ENCODE data around the gene SMAD5. TPM values are rescaled to one million over a fixed set of nuclear protein-coding genes. Genes with fewer than 3 reads are reported as not detected.

SMAD5 gene
- total RNA-seq, 6 donors from 2014 or later, result 14.6 to 54.3 (median 45.1) TPM

DNA sequence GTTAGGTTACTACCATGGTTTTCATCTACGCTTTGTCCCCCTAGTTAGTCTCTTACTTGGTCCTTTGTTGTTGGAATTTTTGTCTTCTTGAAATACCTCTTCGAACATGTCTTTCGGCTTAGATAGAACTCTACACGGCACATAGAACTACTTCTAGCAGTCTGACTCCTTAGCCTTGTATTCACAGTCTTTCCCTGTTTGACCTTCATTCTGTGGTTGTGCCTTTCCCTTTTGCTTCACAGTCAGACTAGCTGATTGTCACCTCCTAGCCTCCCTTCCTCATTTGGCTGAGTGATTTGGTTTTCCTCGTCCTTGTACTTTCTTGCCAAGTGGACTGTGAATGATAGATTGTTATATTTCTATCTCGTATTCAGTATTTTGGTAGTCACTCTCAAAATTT is 10.7 kb downstream of the SMAD5 start:
- peaks cover 13 to 45% (median 25%) of the 10 kb centered on the region in 4 donors for H3K4me1 ChIP-seq
- no peak for ATAC-seq (ENCODE audit: low FRiP score in 2 of 2)
- no peak overlapping the region for H3K4me3 ChIP-seq
- H3K9me3 ChIP-seq, result no peaks in the 10 kb centered on the region
- WGBS, 2 donors, result 84 to 86% methylated on average over 6 of the region's 6 CpGs
- DNase-seq, result no peak
- H3K27me3 ChIP-seq, result no peaks in the 10 kb centered on the region
- H3K36me3 ChIP-seq, result no peaks in the 10 kb centered on the region
- TF ChIP-seq EP300 (IDR thresholded peaks at IDR 0.05) (no peak), POLR2A (IDR thresholded peaks at IDR 0.05) (no peak), POLR2AphosphoS5 (IDR thresholded peaks at IDR 0.05) (no peak)
- TF ChIP-seq, protein P1, sequence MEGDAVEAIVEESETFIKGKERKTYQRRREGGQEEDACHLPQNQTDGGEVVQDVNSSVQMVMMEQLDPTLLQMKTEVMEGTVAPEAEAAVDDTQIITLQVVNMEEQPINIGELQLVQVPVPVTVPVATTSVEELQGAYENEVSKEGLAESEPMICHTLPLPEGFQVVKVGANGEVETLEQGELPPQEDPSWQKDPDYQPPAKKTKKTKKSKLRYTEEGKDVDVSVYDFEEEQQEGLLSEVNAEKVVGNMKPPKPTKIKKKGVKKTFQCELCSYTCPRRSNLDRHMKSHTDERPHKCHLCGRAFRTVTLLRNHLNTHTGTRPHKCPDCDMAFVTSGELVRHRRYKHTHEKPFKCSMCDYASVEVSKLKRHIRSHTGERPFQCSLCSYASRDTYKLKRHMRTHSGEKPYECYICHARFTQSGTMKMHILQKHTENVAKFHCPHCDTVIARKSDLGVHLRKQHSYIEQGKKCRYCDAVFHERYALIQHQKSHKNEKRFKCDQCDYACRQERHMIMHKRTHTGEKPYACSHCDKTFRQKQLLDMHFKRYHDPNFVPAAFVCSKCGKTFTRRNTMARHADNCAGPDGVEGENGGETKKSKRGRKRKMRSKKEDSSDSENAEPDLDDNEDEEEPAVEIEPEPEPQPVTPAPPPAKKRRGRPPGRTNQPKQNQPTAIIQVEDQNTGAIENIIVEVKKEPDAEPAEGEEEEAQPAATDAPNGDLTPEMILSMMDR (IDR thresholded peaks at IDR 0.05), result no peak
- no peak overlapping the region for H3K27ac ChIP-seq

DNA sequence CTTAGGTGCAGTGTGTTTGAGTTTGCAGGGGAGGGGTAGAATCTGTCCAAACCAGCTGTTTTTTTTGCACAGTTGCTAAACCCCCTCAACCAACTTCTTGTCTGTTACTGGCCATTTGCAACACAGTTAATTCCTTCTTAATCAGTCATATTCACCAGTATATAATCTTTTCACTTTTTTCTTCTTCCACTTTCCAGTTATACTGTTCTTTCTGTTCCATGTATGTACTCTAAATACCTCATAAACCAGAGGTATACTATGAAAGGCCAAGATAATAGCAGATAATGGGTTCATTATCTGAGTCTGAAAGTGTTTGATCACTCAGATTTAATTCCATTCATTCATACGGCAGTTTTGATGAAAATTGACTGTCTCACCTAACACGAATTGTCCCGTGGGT is 11.1 kb downstream of the SMAD5 start:
- Histone ChIP-seq H3K27me3 (no peaks in the 10 kb centered on the region), H3K4me1 (peaks cover 12 to 41% (median 25%) of the 10 kb centered on the region in 4 donors), H3K4me3 (no peak overlapping the region), H3K9me3 (no peaks in the 10 kb centered on the region), H3K36me3 (no peaks in the 10 kb centered on the region), H3K27ac (no peak overlapping the region)
- ATAC-seq (ENCODE audit: low FRiP score in 2 of 2) (no peak), DNase-seq (no peak)
- WGBS, 2 donors, result 92% methylated on average over 3 of the region's 3 CpGs
- TF ChIP-seq POLR2A (IDR thresholded peaks at IDR 0.05) (no peak), POLR2AphosphoS5 (IDR thresholded peaks at IDR 0.05) (no peak), EP300 (IDR thresholded peaks at IDR 0.05) (no peak)
- TF ChIP-seq, protein P1 (IDR thresholded peaks at IDR 0.05), result no peak

- DNase-seq (no peak), ATAC-seq (ENCODE audit: low FRiP score in 2 of 2) (no peak)
- no peak for TF ChIP-seq POLR2AphosphoS5 (IDR thresholded peaks at IDR 0.05)
- no peak for TF ChIP-seq POLR2A (IDR thresholded peaks at IDR 0.05)
- TF ChIP-seq EP300 (IDR thresholded peaks at IDR 0.05), result no peak
- TF ChIP-seq, protein P1 (IDR thresholded peaks at IDR 0.05), result no peak
- Histone ChIP-seq H3K4me3 (no peak overlapping the region), H3K27me3 (no peaks in the 10 kb centered on the region), H3K9me3 (no peaks in the 10 kb centered on the region), H3K36me3 (no peaks in the 10 kb centered on the region), H3K4me1 (peaks cover 19 to 45% (median 27%) of the 10 kb centered on the region in 4 donors), H3K27ac (no peak overlapping the region)
- WGBS, 2 donors, result 57 to 58% methylated on average over 2 of the region's 2 CpGs
Measured at GRCh38 chr5:136145030-136145429, 12.4 kb downstream of the SMAD5 start.

GRCh38 chr5:136146201-136146600 is 13.6 kb downstream of the SMAD5 start:
- DNase-seq (no peak), ATAC-seq (ENCODE audit: low FRiP score in 2 of 2) (no peak)
- no peaks in the 10 kb centered on the region for H3K36me3 ChIP-seq
- H3K4me1 ChIP-seq, result peaks cover 17 to 49% (median 30%) of the 10 kb centered on the region in 4 donors
- H3K4me3 ChIP-seq, result no peak overlapping the region
- TF ChIP-seq EP300 (IDR thresholded peaks at IDR 0.05) (no peak), POLR2A (IDR thresholded peaks at IDR 0.05) (no peak), POLR2AphosphoS5 (IDR thresholded peaks at IDR 0.05) (no peak)
- TF ChIP-seq, protein P1 (IDR thresholded peaks at IDR 0.05), result no peak
- 78 to 80% methylated on average over 3 of the region's 3 CpGs for WGBS, 2 donors
- H3K27ac ChIP-seq, result no peak overlapping the region
- H3K27me3 ChIP-seq, result no peaks in the 10 kb centered on the region
- H3K9me3 ChIP-seq, result no peaks in the 10 kb centered on the region

DNA sequence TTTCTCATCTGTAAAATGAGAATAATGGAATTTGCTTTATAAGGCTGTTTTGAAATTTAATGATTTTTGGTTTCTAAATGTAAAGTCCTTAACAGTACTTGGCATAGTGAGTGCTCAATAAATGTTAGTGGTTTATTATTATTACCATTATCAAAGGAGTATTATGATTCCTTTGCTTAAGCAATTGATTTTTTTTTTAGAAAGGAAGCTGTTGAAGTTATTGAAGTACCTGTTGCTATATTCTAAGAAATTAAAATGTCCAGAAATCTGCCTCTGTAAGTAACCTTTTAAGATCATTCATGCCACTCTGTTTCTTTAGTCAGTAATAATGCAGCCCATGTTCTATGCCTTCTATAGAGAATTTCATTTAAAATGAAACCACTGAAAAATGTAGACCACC is 15.0 kb downstream of the SMAD5 start:
- Histone ChIP-seq H3K9me3 (no peaks in the 10 kb centered on the region), H3K36me3 (peaks cover 0 to 2% (median 0%) of the 10 kb centered on the region in 4 donors), H3K4me3 (no peak overlapping the region), H3K27me3 (no peaks in the 10 kb centered on the region), H3K27ac (no peak overlapping the region), H3K4me1 (peaks cover 14 to 50% (median 30%) of the 10 kb centered on the region in 4 donors)
- ATAC-seq (ENCODE audit: low FRiP score in 2 of 2), result no peak
- DNase-seq, result no peak
- TF ChIP-seq POLR2AphosphoS5 (IDR thresholded peaks at IDR 0.05) (no peak), POLR2A (IDR thresholded peaks at IDR 0.05) (no peak), EP300 (IDR thresholded peaks at IDR 0.05) (no peak)
- TF ChIP-seq, protein P1 (IDR thresholded peaks at IDR 0.05), result no peak
